Astrocyte of the spinal cord (primary cell): ENCODE data around the gene DCAF8.

Experiments
- DNase-seq: peaks from one replicate; pipeline ENCODE4 v3.0.0; 2011; ENCODE audit warnings: low read depth, low spot score
- H3K4me3 ChIP-seq: 2 replicates; pipeline ENCODE4 v1.5.1; 2011; ENCODE audit warnings: low read depth, mild to moderate bottlenecking, low read length, moderate library complexity
- in situ Hi-C: cut with HindIII; loops from 2 replicates; pipeline ENCODE4 v1.10.0; 2017; ENCODE audit warnings: low sequenced_read_pairs
- TF ChIP-seq, protein P1 (sequence below): IDR thresholded peaks from 2 replicates; pipeline ENCODE4 v1.5.1; 2012; ENCODE audit warnings: low read depth, mild to moderate bottlenecking, low read length, inconsistent platforms

Gene DCAF8

DNA sequence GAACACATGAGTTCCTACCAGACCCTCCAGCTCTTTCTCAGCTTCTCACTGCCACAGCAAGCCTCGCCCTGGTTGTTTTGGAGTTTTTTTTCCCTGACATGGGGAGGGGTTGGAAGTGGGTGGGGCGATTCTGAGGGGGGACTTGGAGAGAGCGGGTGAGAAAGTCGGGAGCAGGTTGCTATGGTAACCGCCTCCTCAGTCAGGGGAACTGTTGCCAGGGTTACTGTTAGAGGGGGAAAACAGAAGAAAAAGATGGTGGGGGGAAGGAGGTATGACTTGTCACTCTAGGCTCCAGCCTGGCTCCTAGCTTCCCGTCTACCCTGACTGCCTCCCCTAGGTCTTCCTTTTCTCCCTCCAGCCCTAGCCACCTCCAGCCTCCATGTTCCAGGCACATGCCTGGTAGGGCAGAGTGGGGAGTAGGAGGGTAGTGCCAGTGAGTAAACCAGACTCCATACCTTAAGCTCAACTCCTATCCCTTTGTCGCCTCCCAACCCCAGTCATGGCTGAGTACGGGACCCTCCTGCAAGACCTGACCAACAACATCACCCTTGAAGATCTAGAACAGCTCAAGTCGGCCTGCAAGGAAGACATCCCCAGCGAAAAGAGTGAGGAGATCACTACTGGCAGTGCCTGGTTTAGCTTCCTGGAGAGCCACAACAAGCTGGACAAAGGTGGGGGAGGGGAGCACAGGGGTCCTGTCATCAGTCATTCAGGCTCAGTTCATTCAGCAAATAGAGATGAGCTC, 51.1 kb downstream of the DCAF8 start:
- TF ChIP-seq, protein P1, sequence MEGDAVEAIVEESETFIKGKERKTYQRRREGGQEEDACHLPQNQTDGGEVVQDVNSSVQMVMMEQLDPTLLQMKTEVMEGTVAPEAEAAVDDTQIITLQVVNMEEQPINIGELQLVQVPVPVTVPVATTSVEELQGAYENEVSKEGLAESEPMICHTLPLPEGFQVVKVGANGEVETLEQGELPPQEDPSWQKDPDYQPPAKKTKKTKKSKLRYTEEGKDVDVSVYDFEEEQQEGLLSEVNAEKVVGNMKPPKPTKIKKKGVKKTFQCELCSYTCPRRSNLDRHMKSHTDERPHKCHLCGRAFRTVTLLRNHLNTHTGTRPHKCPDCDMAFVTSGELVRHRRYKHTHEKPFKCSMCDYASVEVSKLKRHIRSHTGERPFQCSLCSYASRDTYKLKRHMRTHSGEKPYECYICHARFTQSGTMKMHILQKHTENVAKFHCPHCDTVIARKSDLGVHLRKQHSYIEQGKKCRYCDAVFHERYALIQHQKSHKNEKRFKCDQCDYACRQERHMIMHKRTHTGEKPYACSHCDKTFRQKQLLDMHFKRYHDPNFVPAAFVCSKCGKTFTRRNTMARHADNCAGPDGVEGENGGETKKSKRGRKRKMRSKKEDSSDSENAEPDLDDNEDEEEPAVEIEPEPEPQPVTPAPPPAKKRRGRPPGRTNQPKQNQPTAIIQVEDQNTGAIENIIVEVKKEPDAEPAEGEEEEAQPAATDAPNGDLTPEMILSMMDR, result no peak
- in situ Hi-C loops, result no loop called here
- DNase-seq, result no peak
- no peak overlapping the region for H3K4me3 ChIP-seq

DNA sequence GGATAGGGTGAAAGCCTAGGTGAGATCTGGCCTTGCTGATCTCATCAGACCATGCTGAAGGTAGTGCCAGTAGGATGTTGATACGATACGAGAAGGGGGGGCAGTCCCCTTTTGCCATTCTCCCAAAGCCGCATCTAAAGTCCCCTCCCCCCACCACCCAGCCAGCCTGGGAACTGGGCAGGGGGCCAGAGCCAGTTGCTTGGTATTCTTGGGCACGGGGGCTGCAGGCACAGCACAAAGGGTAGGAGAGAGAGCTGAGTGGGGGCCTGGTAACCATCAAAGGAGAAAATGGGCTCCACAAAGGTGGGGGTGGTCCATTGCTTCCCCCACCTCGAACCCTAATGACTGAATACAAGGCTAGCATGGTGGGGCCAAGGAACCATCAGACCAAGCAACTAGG, 51.8 kb downstream of the DCAF8 start:
- TF ChIP-seq, protein P1, result no peak
- no peak overlapping the region for H3K4me3 ChIP-seq
- DNase-seq, result no peak
- in situ Hi-C loops, result no loop called here

DNA sequence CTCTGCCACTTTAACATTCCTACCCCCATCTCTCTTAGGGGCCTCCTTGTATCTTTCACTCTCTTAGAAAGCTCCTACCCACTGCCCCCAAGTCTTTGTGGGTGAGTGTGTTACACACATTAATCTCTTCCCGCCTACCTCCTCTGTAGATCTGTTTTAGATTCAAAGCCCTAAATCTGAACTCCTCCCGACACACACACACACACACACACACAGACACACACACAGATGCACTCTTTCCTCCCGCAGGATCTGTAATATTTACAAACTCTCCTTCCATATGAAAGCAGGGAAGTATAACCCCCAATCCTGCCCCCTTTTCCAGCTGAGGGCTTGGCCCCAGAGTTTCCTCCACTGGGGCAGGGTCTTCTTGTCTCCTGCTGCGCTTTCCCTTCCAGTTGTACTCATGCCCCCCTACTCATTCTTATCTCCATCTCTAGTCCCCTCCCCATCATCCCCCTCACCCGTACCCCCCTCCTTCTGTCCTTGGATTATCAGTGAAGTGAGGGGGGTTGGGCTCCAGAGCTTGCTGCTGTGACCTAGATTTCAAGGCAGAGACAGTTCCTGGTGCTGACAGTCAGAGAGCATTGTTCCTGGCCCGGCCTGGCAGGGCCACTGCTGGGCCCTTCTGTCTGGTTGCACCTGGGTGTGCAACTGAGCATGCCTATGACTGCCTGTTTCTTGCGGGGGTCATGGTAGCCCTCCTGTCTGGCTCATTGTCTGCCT, 52.9 kb downstream of the DCAF8 start:
- TF ChIP-seq, protein P1, result no peak
- H3K4me3 ChIP-seq, result no peak overlapping the region
- no peak for DNase-seq
- in situ Hi-C loops, result no loop called here

DNA sequence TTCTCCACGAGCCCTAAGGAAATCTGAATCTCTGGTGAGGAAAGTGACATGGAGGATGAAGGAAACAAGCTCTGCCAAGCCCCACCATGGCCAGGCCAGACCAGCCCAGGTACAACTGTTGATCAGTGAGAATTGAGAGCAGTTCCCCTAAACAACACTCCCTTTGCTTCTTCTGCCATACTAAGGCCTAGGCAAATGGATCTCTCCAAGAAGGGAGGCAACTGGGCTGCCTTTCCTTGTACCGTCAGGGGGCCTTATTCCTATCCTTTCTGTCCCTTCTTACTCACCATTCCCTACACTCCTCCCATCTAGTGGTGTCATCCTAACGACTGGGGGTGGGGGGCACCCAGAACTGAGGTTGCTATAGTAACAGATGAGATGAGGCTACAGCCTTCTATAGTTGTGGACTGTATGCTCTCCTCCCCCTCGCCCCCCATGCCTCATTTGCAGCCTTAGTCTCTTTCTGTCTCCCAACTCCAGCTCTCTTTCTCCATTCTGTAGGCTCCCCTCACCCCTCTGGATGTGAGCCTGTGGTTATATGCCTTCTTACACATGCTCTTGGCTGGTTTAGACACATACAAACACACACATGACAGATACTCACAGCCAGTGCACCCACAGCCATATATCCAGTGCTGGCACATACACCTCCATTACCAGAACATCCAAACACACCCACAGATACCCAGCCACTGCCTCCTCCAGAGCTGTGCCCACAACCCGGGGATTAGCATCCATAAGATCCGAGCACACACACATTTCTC, 53.6 kb downstream of the DCAF8 start:
- in situ Hi-C loops, result no loop called here
- DNase-seq, result no peak
- TF ChIP-seq, protein P1, result no peak
- no peak overlapping the region for H3K4me3 ChIP-seq

GRCh38 chr1:160207771-160208556, 54.4 kb downstream of the DCAF8 start:
- TF ChIP-seq, protein P1, result no peak
- DNase-seq, result no peak
- H3K4me3 ChIP-seq, result no peak overlapping the region
- in situ Hi-C loops, result no loop called here

DNA sequence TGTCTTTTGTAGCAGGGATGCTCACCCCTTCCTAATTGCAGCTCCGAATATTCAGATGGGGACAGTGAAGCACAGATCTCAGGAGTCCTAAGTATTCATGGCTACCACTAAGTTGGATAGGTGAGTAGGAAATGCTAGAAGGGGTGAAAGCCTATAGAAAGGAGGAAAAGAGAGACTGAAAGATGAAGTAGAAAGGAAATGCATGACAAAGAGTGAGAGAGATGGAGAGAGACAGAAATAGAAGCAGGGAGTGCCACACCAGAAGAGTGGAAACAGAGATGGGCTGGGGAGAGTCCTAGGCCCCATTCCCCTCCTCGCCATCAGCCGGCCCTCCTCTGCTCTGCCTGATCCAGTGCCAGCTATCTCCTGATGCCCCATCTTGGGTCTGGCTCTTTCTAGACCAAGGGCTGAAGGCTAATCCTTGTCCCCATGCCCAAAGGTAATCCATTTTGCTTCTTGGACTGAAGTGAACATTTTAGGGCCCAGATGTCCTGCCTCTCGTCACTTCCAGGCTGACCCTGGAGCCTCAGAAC, 55.2 kb downstream of the DCAF8 start:
- H3K4me3 ChIP-seq, result peak overlapping the region; percentile 96
- in situ Hi-C loops, result no loop called here
- TF ChIP-seq, protein P1, result no peak
- DNase-seq, result no peak
